GM21423 (cell line): Measurements from ENCODE around the gene ZFP36L1.

Experiments
- ATAC-seq: cut with Tn5 transposase; IDR thresholded peaks from one replicate; pipeline ENCODE4 v1.9.1; 2021; ENCODE audit warnings: mild to moderate bottlenecking, moderate library complexity; ENCODE audit not compliant: unreplicated experiment

ZFP36L1 gene

DNA sequence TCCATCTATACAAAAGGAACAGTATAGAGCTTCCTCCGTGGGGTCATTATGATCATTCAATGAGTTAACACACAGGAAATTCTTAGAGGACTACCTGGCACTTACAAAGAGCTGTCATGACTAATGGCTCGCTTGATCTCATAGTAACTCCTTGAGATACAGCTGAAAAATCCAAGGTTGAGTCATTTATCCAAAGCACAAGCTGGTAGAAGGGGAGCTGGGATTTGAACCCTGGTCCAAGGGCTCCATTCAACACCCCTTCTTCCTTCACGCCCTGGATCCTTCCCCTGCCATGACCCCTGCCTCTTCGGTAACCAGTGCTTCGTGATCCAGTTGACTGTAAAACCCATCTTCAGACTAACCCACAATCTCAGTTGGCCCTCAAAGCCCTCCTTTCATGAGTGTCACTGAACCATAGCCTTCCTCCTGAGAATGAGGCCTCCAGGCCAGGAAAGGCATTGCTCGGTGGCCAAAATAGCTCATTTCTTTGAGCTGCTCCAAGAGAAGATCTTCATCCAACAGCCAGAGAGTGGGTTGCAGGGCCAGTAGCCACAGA, 7.8 kb downstream of the ZFP36L1 start:
- no peak for ATAC-seq

DNA sequence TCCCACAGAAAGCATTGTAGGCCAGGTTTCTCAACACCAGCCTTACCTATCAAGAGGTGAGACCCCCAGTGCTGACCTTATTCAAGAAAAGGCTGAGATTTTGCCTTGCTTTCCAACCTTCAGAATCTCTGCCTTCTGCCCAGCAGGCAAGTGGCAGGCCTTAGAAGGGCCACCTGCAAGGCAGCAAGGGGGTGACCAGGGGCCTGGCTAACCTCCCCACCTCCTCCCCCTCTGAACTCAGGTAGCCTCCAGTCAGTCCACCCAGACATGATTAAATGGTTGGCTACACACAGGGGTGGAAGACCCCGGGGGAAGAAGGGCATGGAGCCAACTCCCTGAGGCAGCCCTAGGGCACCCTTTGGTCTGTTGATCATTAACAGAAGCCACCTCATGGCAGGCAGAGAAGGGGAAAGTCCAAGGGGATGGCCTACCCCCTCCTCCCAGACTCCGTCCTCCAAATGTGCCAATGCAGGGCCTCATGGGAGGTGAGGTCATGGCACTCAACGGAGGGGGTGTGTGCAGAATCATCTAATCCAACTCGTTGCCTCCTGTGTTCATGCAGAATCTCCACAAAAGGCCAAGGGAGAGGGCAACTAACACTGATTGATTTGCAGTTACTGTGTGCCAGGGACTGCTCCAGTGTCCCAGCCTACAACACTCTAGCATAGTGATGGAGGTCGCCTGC, 8.5 kb downstream of the ZFP36L1 start:
- ATAC-seq = no peak

DNA sequence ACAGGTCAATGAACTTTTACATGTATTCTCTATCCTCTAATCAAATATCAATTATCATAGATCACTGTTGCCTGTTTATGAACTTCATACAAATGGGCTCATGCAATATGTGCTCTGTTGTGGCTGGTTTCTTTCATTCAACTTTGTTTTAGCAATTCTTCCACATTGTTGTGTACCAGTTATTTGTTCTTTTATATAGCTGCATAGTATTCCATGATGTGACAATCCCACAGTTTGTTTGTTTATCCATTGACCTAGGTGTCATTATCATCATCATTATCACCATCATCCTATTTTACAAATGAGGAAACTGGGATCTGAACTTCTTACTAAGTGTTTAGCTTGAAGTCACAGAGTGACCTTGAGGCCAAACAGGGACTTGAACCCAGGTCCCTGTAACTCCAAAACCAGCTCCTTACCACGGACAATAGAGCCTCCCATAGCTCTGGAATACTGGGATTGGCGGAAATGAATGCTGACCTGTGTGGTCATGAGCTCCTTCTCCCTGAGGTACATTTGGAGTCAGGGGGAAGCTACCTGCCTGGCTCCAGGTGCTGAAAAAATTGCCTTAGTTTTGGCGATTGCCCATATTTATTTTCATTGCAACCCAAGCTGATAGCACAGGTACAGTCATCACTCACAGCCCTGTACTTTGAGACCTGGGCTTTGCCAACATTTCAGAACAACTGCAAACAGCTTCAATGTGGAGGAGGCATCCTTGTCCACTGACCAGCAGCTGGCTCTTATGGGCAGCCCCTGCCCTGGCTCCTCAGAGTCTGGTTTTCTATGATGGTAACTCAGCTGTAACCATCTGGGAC, 9.2 kb downstream of the ZFP36L1 start:
- ATAC-seq = no peak

- no peak for ATAC-seq
These were observed 10.5 kb downstream of the ZFP36L1 start for GRCh38 chr14:68782091-68782981.

GRCh38 chr14:68781161-68782021, 11.5 kb downstream of the ZFP36L1 start:
- no peak for ATAC-seq

DNA sequence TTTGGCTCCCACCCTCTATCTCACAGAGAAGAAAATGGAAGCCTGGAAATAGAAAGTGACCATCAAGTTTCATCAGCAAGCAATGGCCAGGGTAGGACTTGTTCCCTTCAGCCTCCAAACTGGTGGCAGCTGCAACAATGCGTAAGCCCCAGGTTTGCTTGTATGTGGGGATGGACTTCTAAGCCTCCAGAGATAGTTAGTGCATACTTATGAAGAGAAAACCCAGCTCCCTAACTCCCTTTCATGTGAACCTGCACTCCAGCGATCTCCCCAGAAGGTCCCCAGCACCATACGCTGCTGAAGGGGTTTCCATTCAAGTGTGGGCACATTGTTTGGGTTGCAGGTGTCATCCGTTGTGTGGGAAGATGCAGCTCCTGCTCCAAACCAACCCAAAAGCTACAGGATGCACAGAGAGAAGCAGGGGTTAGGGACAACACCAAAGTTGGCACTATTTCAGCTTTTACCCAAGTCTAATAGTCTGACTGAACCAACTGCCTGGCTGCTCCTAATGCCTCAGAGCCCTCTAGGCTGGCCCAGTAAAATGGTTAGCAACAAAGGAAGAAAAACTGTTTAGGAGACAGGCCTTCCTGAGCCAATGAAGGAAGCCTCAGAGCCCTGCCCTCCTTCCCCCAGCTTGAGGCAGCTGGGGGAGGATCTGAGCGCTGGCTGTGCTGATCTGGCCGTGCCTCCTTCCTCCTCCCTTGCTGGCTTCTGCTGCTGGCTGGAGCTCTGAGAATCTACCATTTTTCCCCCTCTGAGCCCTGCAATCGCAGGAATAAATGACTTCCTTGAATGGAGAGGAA, 12.3 kb downstream of the ZFP36L1 start:
- ATAC-seq = no peak

DNA sequence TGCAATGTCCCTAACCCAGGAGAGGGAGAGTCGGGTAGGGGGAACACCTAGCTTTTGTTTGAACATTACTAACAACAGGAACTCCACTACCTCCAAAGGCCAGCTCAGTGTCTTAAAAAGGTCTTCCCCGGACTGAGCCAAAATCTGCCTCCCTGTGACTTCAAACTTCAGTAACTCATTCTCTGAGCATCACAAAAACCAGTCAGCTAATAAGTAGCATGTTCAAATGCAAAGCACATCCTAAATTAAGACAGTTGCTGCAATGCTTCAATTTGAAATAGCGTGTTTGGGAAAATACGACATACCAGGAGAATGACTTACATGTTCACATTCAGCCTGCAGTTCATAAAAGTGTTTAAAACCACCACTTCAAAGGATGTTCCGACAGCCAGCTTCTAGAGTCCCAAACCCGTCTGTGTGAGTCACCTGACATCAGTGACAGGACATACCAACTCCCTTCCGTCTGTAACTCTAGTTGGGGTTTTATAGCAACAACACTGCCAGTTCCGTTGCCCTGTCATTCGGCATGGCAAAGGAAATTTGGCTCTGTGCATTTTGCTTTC, 13.0 kb downstream of the ZFP36L1 start:
- no peak for ATAC-seq

GRCh38 chr14:68777644-68778043, 15.2 kb downstream of the ZFP36L1 start:
- ATAC-seq = no peak

DNA sequence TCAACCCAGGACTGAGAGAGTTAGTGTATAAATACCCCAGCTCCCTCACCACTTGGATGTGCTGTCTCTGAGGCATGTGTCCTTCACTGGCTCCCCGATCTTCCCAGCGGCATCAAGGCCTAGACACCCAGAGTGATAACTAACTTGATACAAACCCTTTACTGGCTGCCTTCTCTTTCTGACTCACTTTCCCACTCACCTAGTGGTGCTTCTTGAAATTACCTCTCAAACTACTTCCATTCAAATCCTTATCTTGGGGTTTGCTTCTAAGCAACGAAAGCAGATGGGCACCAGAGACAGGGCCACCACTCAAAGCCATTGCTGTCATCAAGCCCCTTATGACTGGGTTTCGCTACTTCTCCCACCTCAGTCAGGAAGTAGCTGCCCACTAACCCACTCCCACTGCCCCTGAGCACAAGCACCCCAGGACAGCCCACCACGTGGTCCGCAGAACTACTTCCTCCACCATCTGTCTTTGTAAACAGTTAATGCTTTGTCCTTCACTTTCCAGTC, 17.2 kb downstream of the ZFP36L1 start:
- ATAC-seq = no peak

- no peak for ATAC-seq
These were observed 17.9 kb downstream of the ZFP36L1 start for GRCh38 chr14:68774771-68775613.

GRCh38 chr14:68772761-68773381, 20.0 kb downstream of the ZFP36L1 start:
- ATAC-seq = no peak

DNA sequence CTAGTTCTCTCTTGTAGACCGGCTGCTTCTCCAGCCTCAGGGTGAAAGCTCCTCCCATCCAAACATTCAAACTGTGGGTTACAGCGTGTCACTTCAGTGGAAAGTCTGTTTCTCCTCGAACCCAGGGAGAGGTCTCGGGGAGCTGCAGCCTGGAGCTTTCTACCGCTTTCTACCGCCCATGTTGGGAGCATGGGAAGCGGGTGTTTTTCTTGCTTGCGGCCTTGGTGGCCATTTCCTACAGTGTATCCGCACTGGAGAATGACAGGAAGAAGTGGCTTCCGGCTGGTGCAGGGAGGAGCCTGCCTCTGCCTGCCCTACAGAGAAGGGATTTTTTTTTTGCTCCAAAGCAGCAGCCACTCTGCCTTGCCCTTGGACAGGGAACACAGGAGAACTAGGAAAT, 21.2 kb downstream of the ZFP36L1 start:
- no peak for ATAC-seq

GRCh38 chr14:68770553-68771286, 22.1 kb downstream of the ZFP36L1 start:
- ATAC-seq = no peak

GRCh38 chr14:68770051-68770450, 22.8 kb downstream of the ZFP36L1 start:
- ATAC-seq = no peak

- ATAC-seq = no peak
These were observed 24.6 kb downstream of the ZFP36L1 start for GRCh38 chr14:68768316-68768715.

DNA sequence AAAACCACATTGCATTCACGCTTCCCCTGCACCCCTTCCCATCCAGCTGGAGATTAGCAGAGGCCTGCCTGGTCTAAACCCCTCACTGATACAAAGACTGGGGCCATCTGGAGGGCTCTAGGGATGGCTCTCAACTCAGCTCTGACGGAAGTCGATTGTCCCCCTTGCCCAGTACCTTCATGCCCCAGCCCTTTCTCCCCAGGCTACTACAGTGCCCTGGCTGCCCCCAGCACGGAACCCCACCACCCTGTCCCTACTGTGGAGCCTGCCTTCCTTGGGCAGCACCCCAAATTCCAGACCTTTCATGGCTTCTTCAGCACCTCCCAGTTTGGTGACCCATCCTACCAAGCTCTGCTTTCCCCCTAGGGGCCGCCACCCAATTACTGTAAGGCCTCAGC, 25.6 kb downstream of the ZFP36L1 start:
- no peak for ATAC-seq
